Stimulated activated CD4-positive, alpha-beta T cell treated with anti-CD3 and anti-CD28 coated beads, Interleukin-4, amount 100 ng/mL, for 1 hour (primary cell): ENCODE results near the gene ZC3H12D.

ENCODE experiments used
- DNase-seq: peaks from one replicate; pipeline ENCODE4 v3.0.0-alpha.2; 2020

Gene ZC3H12D

DNA sequence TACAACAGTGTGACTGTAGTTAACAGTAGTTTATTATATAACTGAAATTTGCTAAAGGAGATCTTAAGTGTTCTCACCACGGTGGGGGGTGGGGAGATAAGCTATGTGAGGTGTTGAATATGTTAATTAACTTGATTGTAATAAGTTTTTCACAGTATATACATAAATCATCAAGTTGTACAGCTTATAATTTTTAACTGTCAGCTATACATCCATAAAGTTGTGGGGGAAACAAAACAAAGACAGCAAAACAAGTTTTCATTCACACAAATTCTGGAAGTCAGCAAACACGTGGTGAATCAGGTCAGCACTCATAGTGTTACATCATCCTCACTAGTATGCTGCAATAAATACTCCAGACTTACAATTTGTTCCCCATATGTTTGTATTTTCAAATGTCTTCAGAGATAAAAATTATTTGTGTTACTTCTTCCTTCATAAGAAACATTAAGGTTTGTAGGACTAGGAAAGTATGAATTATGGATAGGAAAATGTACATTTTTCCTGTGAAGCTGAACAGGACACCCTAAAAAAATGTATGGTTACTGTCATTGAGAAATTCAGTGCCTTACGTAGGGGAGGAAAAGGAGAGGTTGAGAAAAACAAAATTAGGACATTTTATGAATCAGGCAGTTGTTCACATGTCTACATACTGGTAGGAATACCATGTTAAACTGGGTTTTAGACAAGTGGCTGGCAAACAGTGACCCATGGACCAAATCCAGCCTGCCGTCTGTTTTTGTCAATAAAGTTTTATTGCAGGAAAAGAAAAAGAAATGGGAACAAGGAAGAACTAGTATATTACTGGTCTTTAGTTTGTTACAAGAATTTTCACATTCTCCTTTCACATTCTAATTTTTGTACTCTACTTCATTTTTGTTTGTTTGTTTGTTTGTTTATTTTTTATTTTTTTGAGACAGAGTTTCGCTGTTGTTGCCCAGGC lies 78.7 kb downstream of the ZC3H12D start:
- no peak for DNase-seq

DNA sequence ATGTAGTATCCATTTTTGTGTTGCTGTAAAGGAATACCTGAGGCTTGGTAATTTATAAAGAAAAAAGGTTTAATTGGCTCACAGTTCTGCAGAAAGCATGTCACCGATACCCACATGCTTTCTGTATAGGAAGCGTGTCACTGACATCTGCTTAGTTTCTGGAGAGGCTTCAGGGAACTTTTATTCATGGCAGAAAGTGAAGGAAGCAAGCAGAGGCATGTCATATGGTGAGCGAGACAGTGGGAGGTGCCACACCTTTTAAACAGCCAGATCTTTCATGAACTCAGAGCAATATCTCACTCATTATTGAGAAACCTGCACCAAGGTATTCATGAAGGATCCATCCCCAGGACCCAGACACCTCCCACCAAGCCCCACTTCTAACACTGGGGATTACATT lies 81.3 kb downstream of the ZC3H12D start:
- no peak for DNase-seq

DNA sequence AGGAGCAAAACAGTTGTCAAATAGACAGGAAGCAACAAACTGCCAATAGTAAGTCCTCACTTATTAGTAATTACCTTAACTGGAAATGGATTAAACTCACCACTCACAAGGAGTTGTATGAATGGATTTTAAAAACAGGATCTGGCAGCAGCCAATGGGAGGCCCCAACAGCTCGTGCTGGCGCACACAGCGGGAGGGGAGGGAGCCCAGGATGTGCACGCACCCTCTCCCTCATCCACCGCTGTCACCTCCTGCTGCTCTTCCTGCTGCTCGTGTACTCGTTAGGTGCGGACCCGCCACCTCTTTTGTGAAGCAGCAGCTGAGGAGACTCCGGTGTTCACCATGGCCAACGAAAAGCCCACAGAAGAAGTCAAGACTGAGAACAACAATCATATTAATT lies 84.8 kb downstream of the ZC3H12D start, which contains the start of gene SUMO4:
Gene SUMO4, plus strand, starts transcription at position 213 of the 400 bp plus-strand sequence. Its CDS starts 130 bp downstream, at position 343.
- DNase-seq, result no peak

DNA sequence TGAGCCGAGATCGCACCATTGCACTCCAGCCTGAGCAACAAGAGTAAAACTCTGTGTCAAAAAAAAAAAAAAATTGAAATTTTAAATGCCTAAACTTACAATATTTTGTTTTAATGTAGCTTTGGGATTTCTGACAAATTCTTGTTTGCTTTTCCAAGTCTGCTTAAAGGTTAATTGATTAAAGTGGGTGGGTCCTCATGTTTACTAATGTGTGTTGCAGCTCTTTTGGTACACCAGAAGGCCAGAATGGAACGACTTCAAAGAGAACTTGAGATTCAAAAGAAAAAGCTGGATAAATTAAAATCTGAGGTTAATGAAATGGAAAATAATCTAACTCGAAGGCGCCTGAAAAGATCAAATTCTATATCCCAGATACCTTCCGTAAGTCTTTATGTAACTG lies 87.4 kb downstream of the ZC3H12D start:
- no peak for DNase-seq
